ENCODE results near the gene NTN1.

The NTN1 gene

DNA sequence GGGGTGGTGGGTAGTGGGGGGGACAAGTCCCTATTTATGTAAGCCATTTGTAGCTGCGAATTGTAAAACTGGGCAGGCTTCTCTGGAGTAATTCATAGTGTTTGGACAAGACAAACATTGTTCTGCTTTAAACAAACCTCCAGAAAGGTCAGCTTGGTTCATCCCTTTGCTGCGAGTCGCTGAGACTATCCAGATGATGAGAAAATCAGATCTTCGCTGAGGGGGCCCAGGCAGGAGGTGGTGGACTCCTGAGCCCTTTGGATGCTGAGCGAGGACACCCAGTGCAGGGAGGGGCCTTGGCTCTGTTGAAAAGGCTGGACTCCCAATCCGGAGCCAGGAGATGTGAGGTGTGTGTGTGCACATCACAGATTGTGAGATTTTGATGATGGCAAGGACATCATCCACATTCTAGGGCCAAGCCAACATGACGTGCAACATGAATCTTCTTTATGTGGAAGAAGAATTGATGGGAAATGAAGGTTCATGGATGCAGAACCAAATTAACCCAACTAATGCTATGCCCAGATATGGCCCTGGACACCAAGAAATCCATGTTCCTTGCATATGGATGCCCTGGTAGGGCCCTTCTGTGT, 15.0 kb upstream of the NTN1 start:
- no peak for DNase-seq

DNA sequence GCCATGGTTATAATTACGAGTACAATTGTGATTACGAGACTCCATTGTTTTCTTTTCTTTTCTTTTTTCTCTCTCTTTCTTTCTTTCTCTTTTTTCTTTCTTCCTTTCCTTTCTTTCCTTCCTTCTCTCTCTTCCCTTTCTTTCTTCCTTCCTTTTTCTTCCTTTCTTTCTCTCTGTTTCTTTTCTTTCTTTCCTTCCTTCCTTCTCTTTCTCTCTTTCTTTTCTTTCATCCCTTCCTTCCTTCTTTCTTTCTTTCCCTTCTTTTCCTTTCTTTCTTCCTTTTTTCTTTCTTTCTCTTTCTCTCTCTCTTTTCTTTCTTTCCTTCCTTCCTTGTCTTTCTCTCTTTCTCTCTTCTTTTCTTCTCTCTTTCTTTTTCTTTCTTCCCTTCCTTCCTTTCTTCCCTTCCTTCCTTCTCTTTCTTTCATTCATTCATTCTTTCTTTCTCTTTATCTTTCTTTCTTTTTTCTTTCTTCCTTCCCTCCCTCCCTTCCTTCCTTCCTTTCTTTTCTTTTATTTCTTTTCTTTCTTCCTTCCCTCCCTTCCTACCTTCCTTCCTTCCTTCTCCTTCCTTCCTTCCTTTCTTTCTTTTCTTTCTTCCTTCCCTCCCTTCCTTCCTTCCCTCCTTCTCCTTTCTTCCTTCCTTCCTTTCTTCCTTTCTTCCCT, 14.1 kb upstream of the NTN1 start:
- no peak for DNase-seq

DNA sequence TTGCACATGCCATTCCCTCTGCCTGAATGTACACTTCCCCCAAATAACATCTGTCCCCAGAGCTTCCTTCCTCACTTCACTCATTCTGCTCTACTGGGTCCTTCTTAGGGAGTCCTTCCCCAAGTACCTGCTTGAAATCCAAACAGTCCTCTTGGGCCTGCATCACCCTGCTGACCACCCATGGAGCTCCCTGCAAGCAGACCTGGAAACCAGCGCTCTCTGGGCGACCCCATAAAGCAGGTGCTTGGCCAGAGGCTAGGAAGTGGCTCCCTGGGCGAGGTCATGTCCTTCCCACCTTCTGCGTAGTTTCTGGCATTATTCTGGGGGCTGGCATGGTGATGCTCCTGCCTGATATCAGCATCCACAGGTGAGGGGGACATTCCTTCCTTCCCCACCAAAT, 12.2 kb upstream of the NTN1 start:
- DNase-seq = no peak

DNA sequence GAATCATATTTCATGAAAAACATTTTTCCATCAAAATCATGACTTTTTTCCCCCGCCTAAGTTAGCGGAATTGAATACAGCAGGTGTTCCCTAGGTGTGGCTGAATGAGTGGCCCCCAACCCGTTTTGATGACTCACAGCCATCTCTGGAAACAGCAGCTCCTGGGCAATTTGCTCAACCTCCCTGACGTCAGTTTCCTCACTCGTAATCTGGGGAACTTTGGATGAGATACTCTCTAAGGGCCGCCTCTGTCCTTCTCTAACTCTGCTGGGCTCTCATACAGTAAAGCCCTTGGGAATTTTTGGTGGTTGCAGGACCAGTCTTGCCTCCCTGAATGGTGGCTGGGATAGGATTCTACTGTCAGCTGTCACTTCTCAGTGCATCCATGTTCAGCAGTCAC, 11.6 kb upstream of the NTN1 start:
- no peak for DNase-seq

DNA sequence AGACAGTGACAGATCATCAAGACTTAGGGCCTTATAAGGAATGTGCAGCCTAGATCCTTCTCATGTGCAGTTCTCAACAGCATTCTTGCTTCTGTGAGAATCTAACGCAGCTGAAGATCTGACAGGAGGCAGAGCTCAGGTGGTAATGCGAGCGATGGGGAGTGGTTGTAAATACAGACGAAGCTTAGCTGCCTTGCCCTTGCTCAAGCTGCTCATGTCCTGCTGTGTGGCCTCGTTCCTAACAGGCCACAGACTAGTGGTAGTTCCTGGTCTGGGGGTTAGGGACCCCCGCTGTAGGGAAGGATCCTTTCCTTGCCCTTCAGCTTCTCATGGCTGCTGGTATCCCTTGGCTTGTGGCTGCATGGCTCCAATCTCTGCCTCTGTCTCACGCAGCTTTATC, 10.3 kb upstream of the NTN1 start:
- DNase-seq = no peak

DNA sequence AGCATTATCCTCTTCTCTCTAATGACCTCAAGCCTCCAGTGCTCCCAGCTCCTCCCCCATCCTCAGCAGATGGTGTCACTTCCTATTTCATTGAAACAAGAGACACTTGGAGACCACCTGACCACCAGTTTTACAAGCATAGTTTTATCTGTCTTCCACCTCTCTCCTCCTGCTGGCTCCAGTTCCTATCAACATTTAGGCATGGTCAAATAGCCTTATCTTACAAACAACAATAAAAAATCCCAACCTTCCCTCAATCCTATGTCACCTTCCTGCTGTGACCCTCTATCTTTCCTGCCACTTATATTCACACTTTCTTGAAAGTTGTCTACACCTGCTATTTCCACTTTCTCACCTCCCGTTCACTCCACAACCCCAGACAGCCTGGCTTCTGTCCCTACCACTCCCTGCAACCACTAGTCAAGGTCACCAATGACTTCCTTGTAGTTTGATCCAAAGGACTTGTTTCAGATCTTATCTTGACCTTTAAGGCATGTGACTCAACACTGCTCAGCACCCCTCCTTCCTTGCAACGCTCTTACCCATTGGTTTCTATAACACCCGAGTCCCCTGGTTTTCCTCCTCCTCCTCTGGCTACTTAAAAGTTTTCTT, 4.3 kb upstream of the NTN1 start:
- DNase-seq = no peak

DNA sequence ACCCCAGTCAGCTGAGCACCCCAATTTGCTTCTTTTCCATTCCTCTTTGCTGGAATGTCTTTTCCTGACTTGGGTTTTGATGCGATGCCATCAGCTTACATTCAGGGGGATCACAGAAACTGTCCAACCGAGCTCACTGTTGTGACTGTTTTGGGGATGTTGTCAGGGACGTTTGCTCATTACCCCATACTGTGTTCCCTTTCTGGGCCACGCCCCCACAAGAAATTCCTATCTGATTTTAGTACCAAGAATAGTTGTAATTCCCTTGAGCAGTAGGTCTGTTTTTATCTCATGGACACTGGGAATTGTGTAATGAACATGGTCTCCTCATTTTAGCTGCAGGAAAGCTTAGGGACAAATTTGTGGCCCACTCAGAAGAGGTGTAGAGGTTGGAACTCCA, 2.6 kb upstream of the NTN1 start:
- DNase-seq = no peak

DNA sequence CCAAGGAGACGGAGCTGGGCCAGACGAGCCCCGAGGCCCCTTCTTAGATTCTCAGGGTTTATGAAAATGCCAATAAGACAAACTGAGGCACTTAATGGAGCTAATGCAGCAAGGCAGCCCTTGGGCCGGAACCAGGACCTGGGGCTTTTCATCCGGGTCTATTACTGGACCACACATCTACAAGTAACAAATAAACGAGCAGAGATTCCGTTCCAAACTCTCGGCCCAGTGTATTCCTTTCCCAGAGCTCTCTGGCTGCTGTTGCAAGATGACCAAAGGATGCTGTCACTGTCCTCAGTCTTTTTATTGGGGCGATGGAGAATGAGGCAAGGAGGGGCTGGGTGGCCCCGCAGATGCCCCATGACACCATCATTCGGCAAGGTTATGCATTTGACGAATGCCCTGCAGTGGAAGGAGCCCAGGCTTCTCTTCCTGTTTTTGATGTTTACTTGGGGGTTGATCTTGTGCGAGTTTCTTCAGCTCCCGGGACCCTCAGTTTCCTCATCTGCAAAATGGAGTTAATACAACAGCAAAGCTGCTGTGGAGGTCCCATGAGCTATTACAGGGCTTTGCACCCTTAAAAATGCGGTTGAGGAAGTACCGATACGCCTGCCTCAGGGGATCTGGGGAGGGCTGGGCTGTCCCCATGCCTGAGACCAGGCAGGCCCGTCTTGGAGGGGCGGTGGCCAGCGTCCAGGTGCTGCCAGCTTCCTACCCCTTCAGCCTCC, 1.1 kb upstream of the NTN1 start:
- no peak for DNase-seq

DNA sequence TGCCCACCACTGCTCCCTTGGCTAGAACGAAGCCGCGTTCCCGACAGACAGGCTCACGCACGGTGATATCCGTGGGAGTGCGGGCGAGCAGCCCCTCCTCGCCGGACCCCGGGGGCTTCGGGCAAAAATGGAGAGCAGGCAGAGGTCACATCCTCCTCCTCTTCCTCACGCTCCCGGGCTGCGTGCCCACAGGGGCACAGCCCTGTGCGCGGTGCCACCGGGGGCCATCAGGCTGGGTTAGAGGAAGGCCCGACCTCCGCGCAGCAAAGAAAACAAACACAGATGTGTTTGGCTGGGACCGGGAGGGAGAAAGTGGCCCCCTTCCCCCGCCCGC, 519 bp upstream of the NTN1 start:
- no peak for DNase-seq

DNA sequence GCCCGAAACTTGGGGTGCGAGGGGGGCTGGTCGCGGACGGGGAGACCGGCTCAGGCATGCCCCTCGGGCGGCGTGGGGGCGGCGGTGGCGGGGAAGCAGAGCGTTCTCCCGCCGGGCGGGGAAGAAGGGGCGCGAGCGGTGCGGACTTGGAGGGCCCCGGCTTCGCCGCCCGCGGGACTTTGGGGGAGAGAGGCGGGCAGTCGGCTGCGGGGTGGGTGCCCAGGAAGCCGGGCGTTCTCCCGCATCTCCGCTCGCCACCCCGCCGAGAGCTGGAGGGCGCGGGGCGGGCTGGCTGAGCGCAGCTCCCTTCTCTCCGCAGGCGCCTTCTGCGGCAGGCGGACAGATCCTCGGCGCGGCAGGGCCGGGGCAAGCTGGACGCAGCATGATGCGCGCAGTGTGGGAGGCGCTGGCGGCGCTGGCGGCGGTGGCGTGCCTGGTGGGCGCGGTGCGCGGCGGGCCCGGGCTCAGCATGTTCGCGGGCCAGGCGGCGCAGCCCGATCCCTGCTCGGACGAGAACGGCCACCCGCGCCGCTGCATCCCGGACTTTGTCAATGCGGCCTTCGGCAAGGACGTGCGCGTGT, 772 bp downstream of the NTN1 start:
- DNase-seq = no peak

DNA sequence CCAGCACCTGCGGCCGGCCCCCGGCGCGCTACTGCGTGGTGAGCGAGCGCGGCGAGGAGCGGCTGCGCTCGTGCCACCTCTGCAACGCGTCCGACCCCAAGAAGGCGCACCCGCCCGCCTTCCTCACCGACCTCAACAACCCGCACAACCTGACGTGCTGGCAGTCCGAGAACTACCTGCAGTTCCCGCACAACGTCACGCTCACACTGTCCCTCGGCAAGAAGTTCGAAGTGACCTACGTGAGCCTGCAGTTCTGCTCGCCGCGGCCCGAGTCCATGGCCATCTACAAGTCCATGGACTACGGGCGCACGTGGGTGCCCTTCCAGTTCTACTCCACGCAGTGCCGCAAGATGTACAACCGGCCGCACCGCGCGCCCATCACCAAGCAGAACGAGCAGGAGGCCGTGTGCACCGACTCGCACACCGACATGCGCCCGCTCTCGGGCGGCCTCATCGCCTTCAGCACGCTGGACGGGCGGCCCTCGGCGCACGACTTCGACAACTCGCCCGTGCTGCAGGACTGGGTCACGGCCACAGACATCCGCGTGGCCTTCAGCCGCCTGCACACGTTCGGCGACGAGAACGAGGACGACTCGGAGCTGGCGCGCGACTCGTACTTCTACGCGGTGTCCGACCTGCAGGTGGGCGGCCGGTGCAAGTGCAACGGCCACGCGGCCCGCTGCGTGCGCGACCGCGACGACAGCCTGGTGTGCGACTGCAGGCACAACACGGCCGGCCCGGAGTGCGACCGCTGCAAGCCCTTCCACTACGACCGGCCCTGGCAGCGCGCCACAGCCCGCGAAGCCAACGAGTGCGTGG, 1.5 kb downstream of the NTN1 start:
- no peak for DNase-seq

DNA sequence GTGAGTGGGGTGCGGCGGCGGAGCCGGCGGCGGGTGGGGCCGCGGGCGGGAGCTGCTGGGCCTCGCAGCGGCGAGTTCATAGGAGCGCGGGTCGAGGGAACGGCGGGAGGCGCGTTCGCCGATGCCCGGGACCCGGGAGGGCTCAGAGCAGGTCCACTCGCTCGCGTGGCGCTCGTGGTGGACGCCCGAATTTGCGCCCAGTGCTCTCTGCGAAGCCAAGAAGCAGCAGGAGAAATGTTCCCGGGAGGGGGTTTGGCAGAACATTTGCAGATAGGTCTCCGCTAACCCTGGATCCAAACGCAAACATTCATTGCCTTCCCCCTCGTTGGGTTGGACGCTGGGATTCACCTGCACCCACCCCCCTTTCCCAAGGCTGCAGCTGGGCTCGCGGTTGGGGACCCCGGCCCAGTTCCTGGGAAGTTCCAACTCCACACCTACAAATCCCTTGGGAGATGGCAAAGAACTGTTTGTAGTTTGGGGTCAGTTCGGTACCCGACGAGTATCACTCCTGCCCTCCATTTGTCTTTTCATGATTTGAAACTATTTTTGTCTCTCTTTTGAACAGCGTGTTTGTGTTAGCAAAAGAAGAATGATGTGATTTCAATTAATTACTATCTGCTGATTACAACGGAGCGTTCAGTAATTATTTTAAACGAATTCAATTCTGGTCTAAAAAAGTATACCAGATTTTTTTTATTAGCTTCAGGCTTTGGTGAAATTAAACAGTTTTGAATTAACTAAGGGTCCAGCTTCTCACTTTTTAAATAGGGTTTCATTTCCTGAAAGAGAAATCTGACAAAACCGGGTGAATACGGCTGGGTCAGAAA, 2.3 kb downstream of the NTN1 start:
- no peak for DNase-seq

DNA sequence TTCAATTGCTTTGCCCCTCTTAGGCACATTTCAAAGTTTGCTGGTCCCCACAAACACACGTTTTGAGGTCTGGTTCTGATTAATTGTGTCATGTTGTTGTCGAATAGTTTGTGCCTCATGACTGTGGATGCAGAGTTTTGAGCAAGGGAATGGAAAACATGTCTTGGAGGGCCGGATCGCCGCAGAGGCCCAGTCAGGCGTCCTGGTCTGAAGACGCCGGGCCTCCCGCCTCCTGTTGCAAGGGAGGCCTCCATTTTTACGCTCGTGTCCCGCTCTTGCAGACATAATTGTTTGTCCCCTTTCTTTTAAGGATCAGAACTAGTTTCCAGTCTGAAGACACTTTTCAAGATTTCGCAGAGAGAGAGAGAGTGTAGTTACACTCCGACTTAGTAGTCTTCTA, 3.2 kb downstream of the NTN1 start:
- DNase-seq = no peak

DNA sequence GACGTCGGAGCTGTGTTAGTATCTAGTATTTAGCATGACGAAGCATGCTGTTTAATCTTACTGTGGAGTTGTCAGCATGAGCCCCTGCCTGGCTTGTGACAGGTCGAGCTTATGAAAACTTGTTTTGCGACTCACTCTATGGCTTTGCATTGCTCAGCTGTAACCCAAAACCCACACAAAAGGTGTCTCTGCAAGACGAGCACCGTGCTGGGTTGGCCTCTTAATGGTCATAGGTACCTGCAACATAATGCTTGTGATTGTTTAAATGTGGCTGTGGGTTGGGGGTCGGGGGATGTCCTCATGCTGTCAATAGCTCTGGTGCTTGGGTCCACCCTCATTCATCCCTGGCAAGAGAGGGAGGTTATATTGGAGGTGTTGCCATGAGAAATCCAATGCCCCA, 5.4 kb downstream of the NTN1 start:
- DNase-seq = no peak

DNA sequence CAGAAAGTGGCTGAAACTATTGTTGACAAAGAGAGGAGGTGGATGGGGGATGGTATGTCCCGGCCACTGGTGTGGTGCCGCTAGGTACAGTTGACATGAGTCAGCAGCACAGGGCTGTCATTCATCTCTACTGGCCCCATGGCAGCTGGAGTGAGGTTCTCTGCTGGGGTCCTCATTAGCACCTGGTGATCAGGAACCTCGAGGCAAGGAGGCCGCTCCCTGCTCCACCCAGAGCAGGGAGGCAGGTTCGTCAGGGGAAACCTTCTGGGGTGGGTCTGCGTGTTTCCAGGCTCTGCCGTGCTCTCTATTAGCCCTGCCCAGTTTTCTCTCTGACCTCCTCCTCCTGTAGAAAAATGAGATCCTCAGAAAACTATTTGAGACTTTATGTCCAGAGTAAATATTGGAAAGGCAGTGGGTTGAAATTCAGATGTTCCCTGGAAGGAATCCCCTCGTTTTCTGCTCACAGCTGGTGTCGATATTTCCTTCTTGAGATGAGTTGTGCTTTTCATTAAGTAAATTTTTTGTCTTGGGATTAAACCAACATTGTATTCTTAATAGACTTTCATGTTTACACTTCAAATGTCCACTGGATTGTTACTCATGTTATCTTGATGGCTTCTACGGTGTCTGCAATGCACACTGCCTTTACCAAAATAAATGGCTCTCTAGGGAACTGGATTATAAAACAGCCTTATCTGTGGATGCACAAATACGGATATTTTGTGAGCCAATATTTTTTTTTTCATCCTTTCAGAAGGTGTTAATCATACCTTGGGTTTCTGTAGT, 7.1 kb downstream of the NTN1 start:
- no peak for DNase-seq

DNA sequence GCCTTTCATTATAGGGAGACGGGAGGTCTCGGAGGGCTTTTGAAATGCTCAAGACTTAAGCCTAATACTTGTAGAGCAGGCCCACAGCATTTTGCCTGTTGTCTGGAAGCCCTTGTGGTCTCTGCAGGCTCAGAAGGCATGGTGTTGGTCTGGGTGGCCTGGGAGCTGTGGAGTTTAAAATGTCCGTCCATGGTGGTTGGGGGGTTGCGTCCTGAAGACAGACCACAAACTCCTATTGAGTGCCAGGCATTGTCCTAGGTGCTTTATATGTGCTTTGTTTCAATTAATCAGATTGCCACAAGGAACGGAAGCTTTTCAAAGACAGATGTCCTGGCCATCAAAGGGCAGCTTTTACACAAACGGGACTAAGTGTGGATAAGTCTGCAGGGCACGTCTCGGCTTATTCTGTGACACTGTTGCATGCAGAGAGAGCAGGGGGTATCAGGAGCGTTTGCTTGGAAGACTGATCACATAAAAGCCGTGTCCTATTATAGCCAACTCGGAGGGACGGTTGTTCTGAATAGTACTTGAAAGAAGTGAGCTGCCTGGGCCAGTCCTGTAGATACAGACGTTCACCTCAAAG, 7.8 kb downstream of the NTN1 start:
- no peak for DNase-seq

DNA sequence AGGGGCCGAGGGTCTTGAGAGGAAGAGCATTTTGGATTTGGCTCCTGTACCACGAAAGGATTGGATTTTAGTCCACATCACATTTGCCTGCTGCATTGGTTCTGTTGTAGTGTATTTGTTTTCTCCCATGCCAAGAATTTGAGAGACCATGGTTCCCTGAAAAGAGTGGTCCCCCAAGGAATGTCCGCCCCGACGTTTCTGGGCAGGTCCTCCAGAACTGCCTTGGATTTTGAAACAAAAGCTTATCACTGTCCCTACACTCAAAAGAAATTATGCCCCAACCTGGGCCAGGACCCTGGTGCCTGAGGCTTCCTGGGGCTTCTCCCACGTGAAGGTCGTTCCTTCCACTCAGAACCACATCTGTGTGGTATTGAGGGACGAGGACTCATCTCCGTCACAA, 10.8 kb downstream of the NTN1 start:
- no peak for DNase-seq

DNA sequence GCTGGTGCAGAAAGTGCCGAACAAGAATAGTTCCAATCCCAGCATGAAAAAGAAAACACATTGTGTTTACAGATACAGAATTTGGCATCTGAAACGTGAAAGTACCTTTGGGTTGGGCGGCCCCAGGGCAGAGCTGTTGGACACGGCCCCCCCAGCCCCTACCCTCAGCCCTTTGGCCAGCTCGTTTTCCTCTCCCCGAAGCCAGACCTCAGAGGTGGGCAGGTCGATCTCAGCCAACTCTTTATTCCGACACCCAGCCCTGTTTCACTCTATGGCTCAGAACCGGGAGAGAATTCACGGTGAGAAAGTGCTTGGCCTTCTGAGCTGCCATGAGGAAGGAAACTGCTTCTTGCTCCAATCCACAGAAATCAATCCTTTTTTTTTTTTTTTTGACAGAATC, 11.3 kb downstream of the NTN1 start:
- no peak for DNase-seq

DNA sequence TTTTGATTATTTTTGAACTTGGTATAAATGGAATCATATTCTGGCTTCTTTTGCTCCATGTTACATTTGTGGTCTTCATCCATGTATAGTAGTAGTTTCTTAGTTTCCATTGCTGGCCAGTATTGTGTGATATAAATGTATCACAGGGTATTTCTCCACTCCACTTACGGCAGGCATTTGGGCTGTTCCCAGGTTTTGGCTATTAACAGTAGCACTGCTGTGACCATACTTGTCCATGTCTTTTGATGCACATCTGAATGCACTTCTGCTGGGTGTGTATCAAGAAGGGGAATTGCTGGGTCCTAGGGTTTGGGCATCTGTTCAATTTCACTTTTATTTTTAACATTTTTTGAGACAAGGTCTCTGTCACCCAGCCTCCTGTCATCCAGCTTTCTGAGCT, 13.9 kb downstream of the NTN1 start:
- no peak for DNase-seq

DNA sequence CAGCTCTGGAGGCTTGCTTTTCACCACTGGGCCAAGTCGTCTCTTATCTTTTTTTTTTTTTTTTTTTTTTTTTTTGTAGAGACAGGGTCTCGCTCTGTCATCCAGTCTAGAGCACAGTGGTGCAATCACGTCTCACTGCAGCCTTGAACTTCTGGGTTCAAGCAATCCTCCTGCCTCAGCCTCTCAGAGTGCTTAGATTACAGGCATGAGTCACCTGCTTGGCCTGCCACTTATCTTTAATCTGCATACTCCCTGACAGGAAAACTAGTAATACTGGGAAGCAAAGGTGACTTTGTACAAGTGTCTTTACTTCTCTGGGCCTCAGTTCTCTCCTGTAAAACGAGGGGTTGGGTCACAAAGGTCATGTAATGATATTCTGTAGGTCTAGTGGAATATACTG, 15.0 kb downstream of the NTN1 start:
- DNase-seq = no peak

DNA sequence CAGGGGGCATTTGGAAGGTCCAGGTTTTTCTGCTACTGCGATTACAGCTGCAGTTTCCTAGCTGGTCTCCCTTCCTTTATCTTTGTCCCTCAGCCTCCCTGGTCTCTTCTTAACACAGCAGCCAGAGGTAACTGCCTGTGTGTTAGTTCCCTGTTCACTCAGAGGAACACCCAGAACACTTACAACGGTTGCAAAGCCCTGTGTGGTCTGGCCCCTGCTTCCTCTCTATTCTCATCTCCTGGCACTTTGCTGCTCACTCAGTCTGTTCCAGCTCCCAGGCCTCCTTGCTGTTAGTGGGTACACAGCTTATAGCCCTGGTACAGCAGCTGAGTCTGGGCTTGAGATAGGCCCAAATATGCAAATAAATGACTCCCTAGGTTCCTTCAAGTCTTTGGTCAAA, 16.4 kb downstream of the NTN1 start:
- DNase-seq = no peak

All from NCI-H2107 (cell line).